Fibroblast of peridontal ligament (primary cell): ENCODE data around the gene GALNT4.

Experiments used
- DNase-seq: peaks from one replicate; pipeline ENCODE4 v3.0.0-alpha.2; 2010; ENCODE audit errors: extremely low read depth

Gene GALNT4

GRCh38 chr12:89529738-89530137 lies 5.1 kb upstream of the GALNT4 start:
- DNase-seq, result peak; percentile 81

- DNase-seq, result no peak
These were observed 3.8 kb upstream of the GALNT4 start for GRCh38 chr12:89528434-89528833.

GRCh38 chr12:89525824-89526770 lies 1.5 kb upstream of the GALNT4 start, which contains the start of gene POC1B:
POC1B (minus strand) TSS chr12:89526047; CDS start chr12:89525895, 152 bp downstream.
- DNase-seq, result peak; percentile 73

- DNase-seq, result no peak
These were observed 768 bp upstream of the GALNT4 start for GRCh38 chr12:89525305-89525823.

GRCh38 chr12:89523843-89524540 lies 604 bp downstream of the GALNT4 start:
- no peak for DNase-seq

GRCh38 chr12:89523393-89523792 lies 1.2 kb downstream of the GALNT4 start:
- no peak for DNase-seq

- DNase-seq, result no peak
These were observed 3.0 kb downstream of the GALNT4 start for GRCh38 chr12:89521364-89522223.

- DNase-seq, result no peak
These were observed 6.9 kb downstream of the GALNT4 start for GRCh38 chr12:89517720-89518119.

- no peak for DNase-seq
These were observed 8.0 kb downstream of the GALNT4 start for GRCh38 chr12:89516633-89517032.

- no peak for DNase-seq
These were observed 9.8 kb downstream of the GALNT4 start for GRCh38 chr12:89514751-89515150.

- no peak for DNase-seq
These were observed 11.1 kb downstream of the GALNT4 start for GRCh38 chr12:89513544-89513943.

- no peak for DNase-seq
These were observed 17.4 kb downstream of the GALNT4 start for GRCh38 chr12:89507015-89507824.

GRCh38 chr12:89506050-89506449 lies 18.5 kb downstream of the GALNT4 start:
- no peak for DNase-seq

- peak; percentile 42 for DNase-seq
These were observed 19.8 kb downstream of the GALNT4 start for GRCh38 chr12:89504560-89505346.

GRCh38 chr12:89501793-89502192 lies 22.8 kb downstream of the GALNT4 start:
- DNase-seq, result no peak

GRCh38 chr12:89499857-89500256 lies 24.7 kb downstream of the GALNT4 start:
- no peak for DNase-seq

GRCh38 chr12:89497467-89497866 lies 27.1 kb downstream of the GALNT4 start:
- no peak for DNase-seq

- DNase-seq, result no peak
These were observed 27.6 kb downstream of the GALNT4 start for GRCh38 chr12:89497005-89497404.

- peak; percentile 35 for DNase-seq
These were observed 30.0 kb downstream of the GALNT4 start for GRCh38 chr12:89494411-89495231.
